Smooth muscle cell (in vitro differentiated cells): ENCODE data around the gene GNG7. TPM values are rescaled to one million over a fixed set of nuclear protein-coding genes. Genes with fewer than 3 reads are reported as not detected.
"Not testable (repeated sequence)": the region's sequence is repeated elsewhere in the genome, so short reads cannot be mapped to it uniquely, and the experiment has no call there.

Source experiments
- DNase-seq: peaks from one replicate; lab custom pipeline; 2025; ENCODE audit not compliant: unreplicated experiment; lab: John Stamatoyannopoulos, UW
- H2AFZ ChIP-seq: fragments of 200-600 bp; sonication (generic); 2 replicates; pipeline ENCODE4 v1.6.0; 2016; ENCODE audit warnings: antibody characterized with exemption, low read depth, mild to moderate bottlenecking
- H3F3A ChIP-seq: fragments of 200-600 bp; sonication (generic); 2 replicates; pipeline ENCODE4 v1.6.0; 2017; ENCODE audit warnings: antibody characterized with exemption, low read depth
- H3K27ac ChIP-seq: fragments of 200-600 bp; sonication (generic); 2 replicates; pipeline ENCODE4 v1.5.1; 2016; ENCODE audit warnings: low read depth, mild to moderate bottlenecking
- H3K27me3 ChIP-seq: fragments of 200-600 bp; sonication (generic); 2 replicates; pipeline ENCODE4 v1.6.1; 2016; ENCODE audit warnings: low read depth, mild to moderate bottlenecking
- H3K36me3 ChIP-seq: fragments of 200-600 bp; sonication (generic); 2 replicates; pipeline ENCODE4 v1.5.1; 2016; ENCODE audit warnings: low read depth
- H3K4me1 ChIP-seq: fragments of 200-600 bp; sonication (generic); 2 replicates; pipeline ENCODE4 v1.5.1; 2016; ENCODE audit warnings: low read depth
- H3K4me2 ChIP-seq: fragments of 200-600 bp; sonication (generic); 2 replicates; pipeline ENCODE4 v1.6.0; 2016; ENCODE audit warnings: mild to moderate bottlenecking
- H3K4me3 ChIP-seq: fragments of 200-600 bp; sonication (generic); 2 replicates; pipeline ENCODE4 v1.5.1; 2016; ENCODE audit warnings: mild to moderate bottlenecking
- H3K79me2 ChIP-seq: fragments of 200-600 bp; sonication (generic); 2 replicates; pipeline ENCODE4 v1.6.0; 2016; ENCODE audit warnings: low read depth, mild to moderate bottlenecking
- H3K9ac ChIP-seq: fragments of 200-600 bp; sonication (generic); 2 replicates; pipeline ENCODE4 v1.6.0; 2016; ENCODE audit warnings: low read depth
- H3K9me3 ChIP-seq: fragments of 200-600 bp; sonication (generic); replicated peaks from 2 replicates; pipeline ENCODE4 v1.5.1; 2016; ENCODE audit warnings: low read depth
- H4K20me1 ChIP-seq: fragments of 200-600 bp; sonication (generic); 2 replicates; pipeline ENCODE4 v1.6.0; 2016; ENCODE audit warnings: low read depth
- WGBS: methylation state at CpG from one replicate; pipeline ENCODE4 v1.1.7; 2016; ENCODE audit warnings: low lambda C conversion rate; 5-methylcytosine and 5-hydroxymethylcytosine counted together
- polyA plus RNA-seq: library from polyadenylated mRNA; unstranded; fragments of >200 nt; fragmentation: Nextera tagmentation; extraction: Ambion mirVana; gene quantifications from 2 replicates; pipeline ENCODE4 v1.2.1, GENCODE V29; 2016
- total RNA-seq: library from RNA; depleted of rRNA; stranded (reverse); fragments of >200 nt; gene quantifications from 2 replicates; pipeline ENCODE4 v1.2.3, GENCODE V29; 2014
- TF ChIP-seq, protein P1 (sequence below): fragments of 200-600 bp; sonication (generic); IDR thresholded peaks from 2 replicates; pipeline ENCODE4 v1.5.1; 2017; ENCODE audit warnings: borderline replicate concordance, mild to moderate bottlenecking, antibody characterized with exemption; ENCODE audit not compliant: insufficient read depth, poor library complexity, severe bottlenecking

The GNG7 gene
- total and polyA plus RNA-seq, 2 experiments from 2014 or later, result 1.7 to 2.6 TPM

DNA sequence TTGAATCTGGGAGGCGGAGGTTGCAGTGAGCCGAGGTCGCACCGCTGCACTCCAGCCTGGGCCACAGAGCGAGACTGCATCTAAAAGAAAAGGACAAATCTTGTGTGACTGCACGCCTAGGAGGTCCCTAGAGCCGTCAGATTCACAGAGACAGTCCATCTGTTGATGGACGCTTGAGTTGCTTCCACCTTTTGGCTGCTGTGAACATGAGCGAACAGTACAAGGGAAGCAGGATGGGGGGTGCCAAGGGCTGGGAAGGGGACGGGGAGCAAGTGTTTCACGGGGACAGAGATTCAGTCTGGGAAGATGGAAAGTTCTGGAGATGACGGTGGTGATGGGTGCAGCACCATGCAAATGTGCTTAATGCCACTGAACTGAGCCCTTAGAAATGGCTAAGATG lies 78.7 kb downstream of the GNG7 start:
- Histone ChIP-seq H3K4me3 (no peak overlapping the region), H3K27ac (no peak overlapping the region), H3K27me3 (no peaks in the 10 kb centered on the region), H3K4me1 (no peaks in the 10 kb centered on the region), H3K36me3 (no peaks in the 10 kb centered on the region), H3K9ac (no peak overlapping the region), H3F3A (no peaks in the 10 kb centered on the region), H4K20me1 (no peaks in the 10 kb centered on the region), H3K9me3 (no peaks in the 10 kb centered on the region), H2AFZ (no peak overlapping the region), H3K79me2 (no peaks in the 10 kb centered on the region), H3K4me2 (no peak overlapping the region)
- TF ChIP-seq, protein P1, sequence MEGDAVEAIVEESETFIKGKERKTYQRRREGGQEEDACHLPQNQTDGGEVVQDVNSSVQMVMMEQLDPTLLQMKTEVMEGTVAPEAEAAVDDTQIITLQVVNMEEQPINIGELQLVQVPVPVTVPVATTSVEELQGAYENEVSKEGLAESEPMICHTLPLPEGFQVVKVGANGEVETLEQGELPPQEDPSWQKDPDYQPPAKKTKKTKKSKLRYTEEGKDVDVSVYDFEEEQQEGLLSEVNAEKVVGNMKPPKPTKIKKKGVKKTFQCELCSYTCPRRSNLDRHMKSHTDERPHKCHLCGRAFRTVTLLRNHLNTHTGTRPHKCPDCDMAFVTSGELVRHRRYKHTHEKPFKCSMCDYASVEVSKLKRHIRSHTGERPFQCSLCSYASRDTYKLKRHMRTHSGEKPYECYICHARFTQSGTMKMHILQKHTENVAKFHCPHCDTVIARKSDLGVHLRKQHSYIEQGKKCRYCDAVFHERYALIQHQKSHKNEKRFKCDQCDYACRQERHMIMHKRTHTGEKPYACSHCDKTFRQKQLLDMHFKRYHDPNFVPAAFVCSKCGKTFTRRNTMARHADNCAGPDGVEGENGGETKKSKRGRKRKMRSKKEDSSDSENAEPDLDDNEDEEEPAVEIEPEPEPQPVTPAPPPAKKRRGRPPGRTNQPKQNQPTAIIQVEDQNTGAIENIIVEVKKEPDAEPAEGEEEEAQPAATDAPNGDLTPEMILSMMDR, result no peak
- no peak for DNase-seq
- WGBS, result 95% methylated on average over 12 of the region's 12 CpGs

DNA sequence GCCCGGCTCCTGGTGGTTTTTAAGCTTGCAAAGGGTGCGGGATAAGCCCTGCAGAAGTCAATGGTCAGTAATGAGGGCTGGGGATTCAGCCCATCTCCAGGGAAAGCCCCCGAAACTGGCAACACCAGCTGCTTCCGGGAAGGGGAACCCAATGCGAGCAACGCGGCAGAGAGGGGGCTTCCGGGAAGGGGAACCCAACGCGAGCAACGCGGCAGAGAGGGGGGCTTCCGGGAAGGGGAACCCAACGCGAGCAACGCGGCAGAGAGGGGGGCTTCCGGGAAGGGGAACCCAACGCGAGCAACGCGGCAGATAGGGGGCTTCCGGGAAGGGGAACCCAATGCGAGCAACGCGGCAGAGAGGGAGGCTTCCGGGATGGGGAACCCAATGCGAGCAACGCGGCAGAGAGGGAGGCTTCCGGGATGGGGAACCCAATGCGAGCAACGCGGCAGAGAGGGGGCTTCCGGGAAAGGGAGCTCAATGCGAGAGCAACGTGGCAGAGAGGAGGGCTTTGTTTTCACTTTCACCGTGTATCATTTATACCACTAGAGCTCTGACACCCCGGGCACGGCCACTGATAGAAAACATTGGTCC lies 80.0 kb downstream of the GNG7 start:
- H4K20me1 ChIP-seq, H3K9ac ChIP-seq, H3K4me2 ChIP-seq, H3K4me3 ChIP-seq, H3K4me1 ChIP-seq, H3K9me3 ChIP-seq, H3K79me2 ChIP-seq, DNase-seq, H3K27me3 ChIP-seq, H3K27ac ChIP-seq, H3F3A ChIP-seq, H3K36me3 ChIP-seq, H2AFZ ChIP-seq: not testable (repeated sequence)
- 95% methylated on average over 23 of the region's 40 CpGs for WGBS

DNA sequence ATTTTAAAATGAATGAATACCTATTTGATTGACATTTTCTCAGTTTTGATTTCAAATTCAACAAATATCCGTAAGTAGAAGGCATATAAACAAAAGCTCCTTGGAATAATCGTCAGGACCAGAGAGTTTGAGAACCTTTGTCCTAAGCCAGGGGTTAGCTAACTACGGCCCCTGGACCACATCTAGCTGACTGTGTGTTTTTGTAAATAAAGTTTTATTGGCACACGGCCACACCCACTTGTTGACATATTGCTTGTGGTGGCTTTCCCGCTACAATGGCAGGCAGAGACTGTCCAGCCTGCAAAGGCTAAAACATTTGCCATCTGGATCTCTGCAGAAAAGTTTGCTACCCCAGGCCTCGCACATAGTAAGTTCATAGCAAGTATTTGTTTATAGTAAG lies 83.4 kb downstream of the GNG7 start:
- H3K9ac ChIP-seq, result peak overlapping the region; percentile 44
- no peaks in the 10 kb centered on the region for H3F3A ChIP-seq
- peak overlapping the region; percentile 53 for H3K27ac ChIP-seq
- no peaks in the 10 kb centered on the region for H4K20me1 ChIP-seq
- H3K27me3 ChIP-seq, result no peaks in the 10 kb centered on the region
- H3K4me1 ChIP-seq, result no peaks in the 10 kb centered on the region
- H3K9me3 ChIP-seq, result no peaks in the 10 kb centered on the region
- no peak overlapping the region for H2AFZ ChIP-seq
- no peak overlapping the region for H3K4me3 ChIP-seq
- H3K4me2 ChIP-seq, result no peak overlapping the region
- H3K36me3 ChIP-seq, result no peaks in the 10 kb centered on the region
- H3K79me2 ChIP-seq, result no peaks in the 10 kb centered on the region
- no peak for DNase-seq
- WGBS, result 90% methylated on average over 6 of the region's 6 CpGs
- TF ChIP-seq, protein P1, result no peak

DNA sequence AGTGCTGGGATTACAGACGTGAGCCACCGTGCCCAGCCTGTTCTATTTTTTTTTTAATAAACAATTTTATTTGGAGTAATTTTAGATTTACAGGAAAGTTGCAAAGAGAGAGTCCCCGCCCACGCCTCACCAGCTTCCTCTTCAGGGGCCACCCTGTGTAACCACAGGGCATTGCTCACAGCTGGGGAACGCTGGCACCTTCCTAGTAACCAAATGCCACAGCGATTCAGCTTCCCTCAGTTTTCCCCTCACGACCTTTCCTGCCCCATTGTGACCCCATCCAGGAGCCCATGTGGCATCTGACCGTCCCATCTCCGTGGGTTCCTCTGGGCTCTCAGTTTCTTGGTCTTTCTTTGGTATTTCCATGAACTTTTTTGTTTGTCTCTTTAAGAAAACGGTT lies 83.9 kb downstream of the GNG7 start:
- Histone ChIP-seq H3K4me1 (no peaks in the 10 kb centered on the region), H3K36me3 (no peaks in the 10 kb centered on the region), H3K79me2 (no peaks in the 10 kb centered on the region), H3K9me3 (no peaks in the 10 kb centered on the region), H3K9ac (peak overlapping the region; percentile 44), H3K4me3 (no peak overlapping the region), H3F3A (no peaks in the 10 kb centered on the region), H2AFZ (no peak overlapping the region), H4K20me1 (no peaks in the 10 kb centered on the region), H3K27me3 (no peaks in the 10 kb centered on the region), H3K27ac (peak overlapping the region; percentile 53), H3K4me2 (no peak overlapping the region)
- no peak for DNase-seq
- TF ChIP-seq, protein P1, result no peak
- 68% methylated on average over 10 of the region's 10 CpGs for WGBS
